Bronchial epithelial cell (primary cell): ENCODE data around the gene SLK. TPM values are rescaled to one million over a fixed set of nuclear protein-coding genes. Genes with fewer than 3 reads are reported as not detected.

Source experiments
- DNase-seq: peaks from one replicate; pipeline ENCODE4 v3.0.0-alpha.2; 2010; ENCODE audit warnings: low read depth
- FAIRE-seq: peaks from 2 replicates; lab custom pipeline; 2011; peaks lifted over from hg19 to GRCh38; lab: Jason Lieb, UNC
- H3K27me3 ChIP-seq: 2 replicates; pipeline ENCODE4 v1.5.1; 2011; ENCODE audit warnings: low read length; ENCODE audit not compliant: control insufficient read depth, insufficient read depth
- H3K36me3 ChIP-seq: 2 replicates; pipeline ENCODE4 v1.5.1; 2011; ENCODE audit warnings: low read length; ENCODE audit not compliant: control insufficient read depth, insufficient read depth
- H3K4me3 ChIP-seq: 2 replicates; pipeline ENCODE4 v1.5.1; 2011; ENCODE audit warnings: mild to moderate bottlenecking, low read depth, low read length, control low read depth
- CTCF ChIP-seq: IDR thresholded peaks from 2 replicates; pipeline ENCODE4 v1.5.1; 2011; ENCODE audit warnings: mild to moderate bottlenecking, moderate library complexity, low read length, control low read depth, inconsistent platforms; ENCODE audit not compliant: insufficient read depth, severe bottlenecking
- total RNA-seq: library from RNA; depleted of rRNA; stranded (reverse); fragments of >200 nt; gene quantifications from 2 replicates; pipeline ENCODE4 v1.2.1, GENCODE V29; 2014

The SLK gene
- total RNA-seq, 1 donor from 2014 or later = 85.3 TPM

GRCh38 chr10:103947799-103948516, 19.0 kb upstream of the SLK start:
- FAIRE-seq (no peak), DNase-seq (no peak)
- no peak for TF ChIP-seq CTCF

DNA sequence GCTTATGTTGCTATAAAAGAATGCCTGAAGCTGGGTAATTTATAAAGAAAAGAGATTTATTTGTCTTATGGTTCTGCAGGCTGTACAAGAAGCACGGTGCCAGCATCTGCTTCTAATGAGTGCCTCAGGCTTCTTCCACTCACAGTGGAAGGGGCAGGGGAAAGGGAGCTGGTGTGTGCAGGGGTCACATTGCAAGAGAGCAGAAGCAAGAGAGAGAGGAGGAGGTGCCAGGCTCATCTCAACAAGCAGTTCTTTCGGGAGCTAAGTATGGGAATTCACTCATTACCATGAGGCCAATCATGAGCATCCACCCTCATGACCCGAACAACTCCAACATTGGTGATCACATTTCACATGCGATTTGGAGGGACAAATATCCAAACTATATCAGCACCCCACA, 17.2 kb upstream of the SLK start:
- no peaks in the 10 kb centered on the region for H3K36me3 ChIP-seq
- DNase-seq (no peak), FAIRE-seq (no peak)
- TF ChIP-seq CTCF = no peak
- no peak overlapping the region for H3K4me3 ChIP-seq
- H3K27me3 ChIP-seq = no peaks in the 10 kb centered on the region

More at GRCh38 chr10:103947799-103948516, 19.0 kb upstream of the SLK start:
- no peaks in the 10 kb centered on the region for H3K36me3 ChIP-seq
- no peak overlapping the region for H3K4me3 ChIP-seq
- H3K27me3 ChIP-seq = no peaks in the 10 kb centered on the region

GRCh38 chr10:103951183-103951582, 15.8 kb upstream of the SLK start:
- Histone ChIP-seq H3K4me3 (no peak overlapping the region), H3K36me3 (no peaks in the 10 kb centered on the region), H3K27me3 (no peaks in the 10 kb centered on the region)
- DNase-seq (no peak), FAIRE-seq (no peak)
- no peak for TF ChIP-seq CTCF

GRCh38 chr10:103951942-103952341, 15.0 kb upstream of the SLK start:
- TF ChIP-seq CTCF = no peak
- DNase-seq (no peak), FAIRE-seq (no peak)
- H3K4me3 ChIP-seq = no peak overlapping the region
- H3K27me3 ChIP-seq = no peaks in the 10 kb centered on the region
- H3K36me3 ChIP-seq = no peaks in the 10 kb centered on the region

DNA sequence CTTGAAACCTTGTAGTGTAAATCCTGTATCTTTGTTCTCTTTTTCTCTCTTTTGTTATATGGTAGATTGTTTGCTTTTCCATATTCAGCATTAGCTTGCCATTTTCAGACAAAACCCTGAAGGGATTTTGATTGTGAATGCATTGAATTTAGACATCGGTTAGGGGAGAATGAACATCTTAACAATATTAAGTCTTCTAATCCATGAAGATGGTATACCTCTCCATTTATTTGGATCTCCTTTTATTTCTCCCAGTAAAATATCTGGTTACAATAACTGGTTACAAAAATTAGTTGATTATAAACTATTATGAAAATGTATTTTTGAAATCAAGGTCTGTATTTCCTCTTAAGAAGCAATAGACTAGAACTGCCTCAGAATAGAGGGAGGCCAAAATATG, 12.4 kb upstream of the SLK start:
- no peak for FAIRE-seq
- no peak for DNase-seq
- Histone ChIP-seq H3K4me3 (no peak overlapping the region), H3K36me3 (no peaks in the 10 kb centered on the region), H3K27me3 (no peaks in the 10 kb centered on the region)
- no peak for TF ChIP-seq CTCF

DNA sequence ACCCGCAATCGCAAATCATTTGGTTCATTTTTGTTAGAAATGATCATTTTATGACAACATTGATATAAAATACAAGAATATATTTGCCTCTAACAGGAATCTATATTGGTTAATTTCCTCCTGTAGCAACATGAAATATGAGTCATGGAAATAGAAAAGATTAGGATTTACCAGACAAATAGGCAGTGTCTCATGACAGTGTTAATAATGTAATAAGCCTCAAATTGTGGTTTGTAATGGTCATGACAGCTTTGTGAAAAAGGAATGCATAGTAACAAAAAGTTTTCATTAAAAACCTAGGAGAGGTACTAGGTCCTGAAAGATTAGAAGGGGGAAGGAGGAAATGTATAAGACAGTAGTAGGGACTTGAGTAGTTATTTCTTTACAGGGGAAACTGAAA, 7.9 kb upstream of the SLK start:
- TF ChIP-seq CTCF = no peak
- DNase-seq (peak; percentile 94), FAIRE-seq (no peak)
- Histone ChIP-seq H3K4me3 (no peak overlapping the region), H3K27me3 (no peaks in the 10 kb centered on the region), H3K36me3 (no peaks in the 10 kb centered on the region)
